Peyer's patch (tissue), 4 donors: ENCODE results near the gene RNF130. TPM values are rescaled to one million over a fixed set of nuclear protein-coding genes. Genes with fewer than 3 reads are reported as not detected.

Experiments used
- DNase-seq, 3 donors: peaks; one replicate each; pipeline ENCODE4 v3.0.0-alpha.2; 2017 to 2019
- H3K27ac ChIP-seq, 4 donors: fragments of 200-600 bp; sonication (generic); one replicate each; pipeline ENCODE4 v1.5.1; 2016 to 2019
- H3K27me3 ChIP-seq, 2 donors: fragments of 200-600 bp; sonication (generic); one replicate each; pipeline ENCODE4 v1.5.1; 2019
- H3K36me3 ChIP-seq, 3 donors: fragments of 200-600 bp; sonication (generic); one replicate each; pipeline ENCODE4 v1.5.1; 2016 to 2019
- H3K4me1 ChIP-seq, 4 donors: fragments of 200-600 bp; sonication (generic); one replicate each; pipeline ENCODE4 v1.5.1; 2016 to 2019
- H3K4me3 ChIP-seq, 4 donors: fragments of 200-600 bp; sonication (generic); 1 replicate in 3 of 4; 2 replicates in 1 of 4; pipeline ENCODE4 v1.5.1; 2016 to 2019; ENCODE audit warnings: mild to moderate bottlenecking in 1 of 4
- H3K9me3 ChIP-seq, 4 donors: fragments of 200-600 bp; sonication (generic); one replicate each; pipeline ENCODE4 v1.5.1; 2016 to 2019; ENCODE audit warnings: mild to moderate bottlenecking in 1 of 4
- POLR2A ChIP-seq, 2 donors: fragments of 450-650 bp; IDR thresholded peaks; one replicate each; pipeline ENCODE4 v1.5.1; 2017; ENCODE audit warnings: antibody characterized with exemption in 2 of 2, mild to moderate bottlenecking in 2 of 2, moderate library complexity in 2 of 2
- total RNA-seq, 4 donors: library from RNA; depleted of rRNA; stranded (reverse); fragments of >200 nt; gene quantifications; one replicate each; pipeline ENCODE4 v1.1.0, GENCODE V29; 2016
- TF ChIP-seq, protein P1 (sequence below), 6 experiments: fragments of 450-650 bp in 4 of 6; fragments of 200-600 bp in 2 of 6; sonication (generic) in 1 of 6; IDR thresholded peaks; one replicate each; pipeline ENCODE4 v1.5.1; 2017 to 2019; ENCODE audit warnings: antibody characterized with exemption in 6 of 6, mild to moderate bottlenecking in 3 of 6, moderate library complexity in 1 of 6

RNF130 gene
- total RNA-seq, 4 donors from 2014 or later = 29.7 to 54.5 (median 33.6) TPM

DNA sequence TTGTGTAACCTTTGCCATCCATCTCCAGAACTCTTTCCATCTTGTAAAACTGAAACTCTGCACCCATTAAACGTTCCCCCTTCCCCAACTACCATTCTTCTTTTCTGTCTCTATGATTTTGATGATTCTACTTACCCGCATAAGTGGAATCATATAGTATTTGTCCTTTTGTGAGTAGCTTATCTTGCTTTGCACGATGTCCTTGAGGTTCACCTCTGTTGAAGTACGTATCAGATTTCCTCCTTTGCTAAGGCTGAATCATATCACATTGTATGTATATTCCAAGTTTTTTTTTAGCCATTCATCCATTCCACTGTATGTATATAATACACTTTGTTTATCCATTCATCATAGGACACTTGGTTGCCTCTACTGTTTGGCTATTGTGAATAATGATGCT, 2.9 kb upstream of the RNF130 start:
- H3K4me1 ChIP-seq = peaks cover 0 to 14% (median 0%) of the 10 kb centered on the region in 4 donors
- H3K27ac ChIP-seq = no peak overlapping the region
- H3K4me3 ChIP-seq = no peak overlapping the region
- no peak for DNase-seq
- no peaks in the 10 kb centered on the region for H3K36me3 ChIP-seq
- H3K9me3 ChIP-seq = no peaks in the 10 kb centered on the region
- TF ChIP-seq, protein P1, sequence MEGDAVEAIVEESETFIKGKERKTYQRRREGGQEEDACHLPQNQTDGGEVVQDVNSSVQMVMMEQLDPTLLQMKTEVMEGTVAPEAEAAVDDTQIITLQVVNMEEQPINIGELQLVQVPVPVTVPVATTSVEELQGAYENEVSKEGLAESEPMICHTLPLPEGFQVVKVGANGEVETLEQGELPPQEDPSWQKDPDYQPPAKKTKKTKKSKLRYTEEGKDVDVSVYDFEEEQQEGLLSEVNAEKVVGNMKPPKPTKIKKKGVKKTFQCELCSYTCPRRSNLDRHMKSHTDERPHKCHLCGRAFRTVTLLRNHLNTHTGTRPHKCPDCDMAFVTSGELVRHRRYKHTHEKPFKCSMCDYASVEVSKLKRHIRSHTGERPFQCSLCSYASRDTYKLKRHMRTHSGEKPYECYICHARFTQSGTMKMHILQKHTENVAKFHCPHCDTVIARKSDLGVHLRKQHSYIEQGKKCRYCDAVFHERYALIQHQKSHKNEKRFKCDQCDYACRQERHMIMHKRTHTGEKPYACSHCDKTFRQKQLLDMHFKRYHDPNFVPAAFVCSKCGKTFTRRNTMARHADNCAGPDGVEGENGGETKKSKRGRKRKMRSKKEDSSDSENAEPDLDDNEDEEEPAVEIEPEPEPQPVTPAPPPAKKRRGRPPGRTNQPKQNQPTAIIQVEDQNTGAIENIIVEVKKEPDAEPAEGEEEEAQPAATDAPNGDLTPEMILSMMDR (IDR thresholded peaks at IDR 0.05) = no peak
- no peak for TF ChIP-seq POLR2A (IDR thresholded peaks at IDR 0.05)
- H3K27me3 ChIP-seq = no peaks in the 10 kb centered on the region

DNA sequence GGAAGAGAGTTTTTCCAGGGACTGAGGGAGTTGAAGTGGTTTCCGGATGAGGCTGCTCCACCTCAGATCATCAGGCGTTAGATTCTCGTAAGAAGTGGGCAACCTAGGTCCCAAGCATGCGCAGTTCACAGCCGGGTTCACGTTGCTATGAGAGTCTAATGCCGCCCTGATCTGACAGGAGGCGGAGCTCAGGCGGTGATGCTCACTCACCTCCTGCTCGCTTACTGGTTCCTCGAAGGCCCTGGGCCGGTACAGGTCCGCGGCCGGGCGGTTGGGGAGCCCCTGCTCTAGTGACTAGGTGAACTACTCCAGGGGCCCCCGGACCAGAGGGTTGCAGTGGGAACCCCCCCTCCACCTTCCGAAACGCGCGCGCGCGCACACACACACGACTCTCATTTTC, 997 bp upstream of the RNF130 start:
- H3K4me3 ChIP-seq = peak overlapping the region in 1 of 4 donors; percentile 92
- no peak for DNase-seq
- H3K36me3 ChIP-seq = no peaks in the 10 kb centered on the region
- H3K4me1 ChIP-seq = peaks cover 0 to 14% (median 0%) of the 10 kb centered on the region in 4 donors
- H3K9me3 ChIP-seq = no peaks in the 10 kb centered on the region
- H3K27me3 ChIP-seq = no peaks in the 10 kb centered on the region
- no peak for TF ChIP-seq POLR2A (IDR thresholded peaks at IDR 0.05)
- TF ChIP-seq, protein P1 (IDR thresholded peaks at IDR 0.05) = no peak
- peak overlapping the region in 3 of 4 donors; percentile 93 to 99 (median 98) for H3K27ac ChIP-seq

DNA sequence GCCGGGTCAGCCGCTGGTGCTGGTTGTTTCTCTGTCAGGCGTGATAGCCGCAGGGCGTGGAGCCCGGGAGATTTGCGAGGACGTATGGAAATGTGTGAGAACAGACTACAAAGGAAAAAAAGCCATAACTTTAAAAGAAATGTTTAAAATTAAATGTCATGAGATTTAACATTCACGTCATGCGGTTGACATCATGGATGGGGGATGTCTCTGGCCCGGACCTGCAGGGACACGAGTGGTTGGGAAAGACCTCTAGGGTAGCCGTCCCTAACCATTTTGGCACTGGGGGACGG, 643 bp upstream of the RNF130 start:
- Histone ChIP-seq H3K27me3 (no peaks in the 10 kb centered on the region), H3K4me3 (peak overlapping the region; percentile 67 to 92 (median 88)), H3K4me1 (peaks cover 0 to 14% (median 0%) of the 10 kb centered on the region in 4 donors), H3K9me3 (no peaks in the 10 kb centered on the region), H3K27ac (peak overlapping the region; percentile 93 to 99 (median 96)), H3K36me3 (no peaks in the 10 kb centered on the region)
- TF ChIP-seq POLR2A (IDR thresholded peaks at IDR 0.05) = no peak
- TF ChIP-seq, protein P1 (IDR thresholded peaks at IDR 0.05) = no peak
- DNase-seq = no peak

DNA sequence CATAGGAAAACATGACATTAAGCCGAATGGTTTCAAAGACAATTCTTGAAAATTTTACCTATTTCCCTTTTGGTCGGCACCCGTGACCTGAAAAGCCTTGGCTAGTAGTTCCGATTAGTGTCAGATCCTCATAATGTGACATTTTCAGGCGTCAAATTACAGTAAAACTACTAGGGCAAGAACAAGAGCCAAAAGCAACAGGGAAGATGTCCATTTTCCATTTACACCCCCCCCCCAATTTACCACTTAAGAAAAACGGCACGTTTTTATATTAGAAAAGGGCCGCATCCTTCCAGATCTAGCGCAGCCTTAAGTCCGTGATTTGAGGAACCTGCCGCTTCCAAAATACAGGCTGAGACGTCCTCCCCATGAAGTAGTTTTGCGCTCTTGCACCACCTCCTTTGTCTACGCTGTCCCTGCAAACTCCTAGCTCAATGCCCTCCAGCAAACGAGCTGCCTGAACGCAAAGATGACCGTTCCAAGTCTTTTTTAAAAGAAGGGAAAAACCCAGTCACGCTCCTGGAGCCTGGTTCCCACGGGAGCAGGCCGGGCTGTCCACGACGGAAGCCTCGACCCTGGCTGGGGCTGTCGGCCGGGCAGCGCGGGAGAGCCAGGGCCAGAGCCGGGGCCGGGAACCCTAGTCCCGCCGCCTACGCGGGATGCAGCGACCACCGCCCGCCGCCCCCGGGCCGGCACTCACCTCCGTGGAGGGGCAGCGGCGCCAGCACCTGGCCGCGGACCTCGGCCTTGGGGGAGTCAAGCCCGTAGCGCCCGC, 616 bp downstream of the RNF130 start:
- Histone ChIP-seq H3K4me1 (peaks cover 0 to 14% (median 0%) of the 10 kb centered on the region in 4 donors), H3K9me3 (no peaks in the 10 kb centered on the region), H3K4me3 (peak overlapping the region; percentile 67 to 92 (median 88)), H3K36me3 (no peaks in the 10 kb centered on the region), H3K27me3 (no peaks in the 10 kb centered on the region), H3K27ac (peak overlapping the region; percentile 93 to 99 (median 96))
- peak in 2 of 3 donors; percentile 28 to 58 for DNase-seq
- TF ChIP-seq, protein P1 (IDR thresholded peaks at IDR 0.05) = no peak
- no peak for TF ChIP-seq POLR2A (IDR thresholded peaks at IDR 0.05)

DNA sequence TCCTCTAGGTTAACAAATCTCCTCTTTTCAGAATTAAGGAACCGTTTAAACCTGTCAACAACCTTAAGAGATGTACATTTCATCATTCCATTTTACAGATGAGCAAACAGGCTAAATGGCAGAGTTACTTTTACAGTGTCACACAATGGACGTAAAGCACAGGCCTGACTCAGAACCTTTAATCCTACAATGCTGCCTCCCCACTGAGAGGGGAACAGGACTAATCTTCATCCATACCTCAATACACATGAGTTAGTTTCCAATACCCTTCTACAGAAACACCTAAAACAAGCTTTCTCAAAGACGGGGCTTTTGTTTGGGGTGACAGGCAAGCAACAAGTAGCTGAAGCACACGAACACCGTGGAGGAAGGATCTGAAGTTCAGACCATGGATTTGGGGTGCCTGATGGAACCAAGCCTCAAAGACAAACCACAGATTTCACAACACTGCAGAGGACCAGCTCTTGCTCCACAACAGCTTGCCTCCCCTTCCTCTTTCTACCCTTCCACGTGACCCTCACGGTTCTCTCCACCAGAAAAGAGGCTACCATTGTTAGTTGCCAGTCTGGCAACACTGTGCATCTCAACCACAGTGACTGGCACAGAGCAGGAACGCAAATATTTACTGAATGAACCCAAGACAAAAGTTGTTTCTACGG, 1.8 kb downstream of the RNF130 start:
- H3K4me3 ChIP-seq = peak overlapping the region in 2 of 4 donors; percentile 86 to 91
- DNase-seq = peak in 2 of 3 donors; percentile 36 to 62
- H3K27me3 ChIP-seq = no peaks in the 10 kb centered on the region
- TF ChIP-seq, protein P1 (IDR thresholded peaks at IDR 0.05) = no peak
- TF ChIP-seq POLR2A (IDR thresholded peaks at IDR 0.05) = no peak
- H3K27ac ChIP-seq = no peak overlapping the region
- no peaks in the 10 kb centered on the region for H3K36me3 ChIP-seq
- peaks cover 0 to 14% (median 0%) of the 10 kb centered on the region in 4 donors for H3K4me1 ChIP-seq
- H3K9me3 ChIP-seq = no peaks in the 10 kb centered on the region
